Parathyroid adenoma (tissue), 2 donors: ENCODE measurements around the gene PPP6R1.

Source experiments
- H2AFZ ChIP-seq: fragments of 300-600 bp; sonication (generic); one replicate; pipeline ENCODE4 v1.7.0; 2017; ENCODE audit warnings: antibody characterized with exemption, mild to moderate bottlenecking
- H3K27ac ChIP-seq: fragments of 300-600 bp; sonication (generic); one replicate; pipeline ENCODE4 v1.7.0; 2017
- H3K27me3 ChIP-seq: fragments of 300-600 bp; sonication (generic); one replicate; pipeline ENCODE4 v1.7.0; 2017; ENCODE audit warnings: low read length; ENCODE audit not compliant: control insufficient read depth, insufficient read depth
- H3K36me3 ChIP-seq: fragments of 300-600 bp; sonication (generic); one replicate; pipeline ENCODE4 v1.7.0; 2017; ENCODE audit warnings: low read length; ENCODE audit not compliant: control insufficient read depth, insufficient read depth
- H3K4me1 ChIP-seq: fragments of 300-600 bp; sonication (generic); one replicate; pipeline ENCODE4 v1.7.0; 2017; ENCODE audit warnings: control low read depth
- H3K4me2 ChIP-seq: fragments of 300-600 bp; sonication (generic); one replicate; pipeline ENCODE4 v1.7.0; 2017; ENCODE audit warnings: low read length
- H3K4me3 ChIP-seq: fragments of 300-600 bp; sonication (generic); one replicate; pipeline ENCODE4 v1.7.0; 2017; ENCODE audit warnings: low read depth, low read length
- H3K79me2 ChIP-seq: fragments of 300-600 bp; sonication (generic); one replicate; pipeline ENCODE4 v1.7.0; 2017; ENCODE audit warnings: control low read depth
- H3K9ac ChIP-seq: fragments of 300-600 bp; sonication (generic); one replicate; pipeline ENCODE4 v1.7.0; 2017; ENCODE audit warnings: mild to moderate bottlenecking
- H3K9me3 ChIP-seq: fragments of 300-600 bp; sonication (generic); one replicate; pipeline ENCODE4 v1.7.0; 2017; ENCODE audit warnings: low read length; ENCODE audit not compliant: control insufficient read depth
- TF ChIP-seq, protein P1 (sequence below): fragments of 300-600 bp; sonication (generic); IDR thresholded peaks from one replicate; pipeline ENCODE4 v1.7.0; 2017; ENCODE audit warnings: antibody characterized with exemption, mild to moderate bottlenecking
- donor health status: primary hyperparathyroidism.

Gene PPP6R1

DNA sequence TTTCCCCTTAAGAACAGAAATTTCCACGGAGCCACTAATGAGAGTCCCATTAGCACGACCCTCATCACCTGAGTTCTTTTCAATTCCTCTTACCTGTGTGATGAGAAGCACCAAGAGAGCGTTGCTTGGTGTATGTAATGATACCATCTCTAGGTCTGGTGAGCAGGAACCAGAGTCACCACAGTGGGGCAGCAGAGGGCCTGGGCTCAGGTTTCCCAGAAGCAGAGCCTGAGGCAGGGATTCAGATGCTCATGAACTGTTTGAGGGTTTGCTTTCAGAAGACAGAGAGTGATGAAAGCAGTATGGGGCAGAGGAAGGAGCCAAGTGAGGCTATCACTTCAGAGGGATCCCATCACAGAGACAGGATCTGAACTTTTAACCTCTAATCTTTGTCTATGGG is 46.4 kb downstream of the PPP6R1 start:
- H3K4me1 ChIP-seq: no peaks in the 10 kb centered on the region
- no peak overlapping the region for H3K4me3 ChIP-seq
- peak overlapping the region; percentile 13 for H2AFZ ChIP-seq
- H3K9ac ChIP-seq: no peak overlapping the region
- H3K4me2 ChIP-seq: no peak overlapping the region
- H3K27ac ChIP-seq: no peak overlapping the region
- H3K36me3 ChIP-seq: no peaks in the 10 kb centered on the region
- no peaks in the 10 kb centered on the region for H3K79me2 ChIP-seq
- TF ChIP-seq, protein P1, sequence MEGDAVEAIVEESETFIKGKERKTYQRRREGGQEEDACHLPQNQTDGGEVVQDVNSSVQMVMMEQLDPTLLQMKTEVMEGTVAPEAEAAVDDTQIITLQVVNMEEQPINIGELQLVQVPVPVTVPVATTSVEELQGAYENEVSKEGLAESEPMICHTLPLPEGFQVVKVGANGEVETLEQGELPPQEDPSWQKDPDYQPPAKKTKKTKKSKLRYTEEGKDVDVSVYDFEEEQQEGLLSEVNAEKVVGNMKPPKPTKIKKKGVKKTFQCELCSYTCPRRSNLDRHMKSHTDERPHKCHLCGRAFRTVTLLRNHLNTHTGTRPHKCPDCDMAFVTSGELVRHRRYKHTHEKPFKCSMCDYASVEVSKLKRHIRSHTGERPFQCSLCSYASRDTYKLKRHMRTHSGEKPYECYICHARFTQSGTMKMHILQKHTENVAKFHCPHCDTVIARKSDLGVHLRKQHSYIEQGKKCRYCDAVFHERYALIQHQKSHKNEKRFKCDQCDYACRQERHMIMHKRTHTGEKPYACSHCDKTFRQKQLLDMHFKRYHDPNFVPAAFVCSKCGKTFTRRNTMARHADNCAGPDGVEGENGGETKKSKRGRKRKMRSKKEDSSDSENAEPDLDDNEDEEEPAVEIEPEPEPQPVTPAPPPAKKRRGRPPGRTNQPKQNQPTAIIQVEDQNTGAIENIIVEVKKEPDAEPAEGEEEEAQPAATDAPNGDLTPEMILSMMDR: peak; percentile 92
- no peaks in the 10 kb centered on the region for H3K9me3 ChIP-seq
- H3K27me3 ChIP-seq: peaks cover 2% of the 10 kb centered on the region

DNA sequence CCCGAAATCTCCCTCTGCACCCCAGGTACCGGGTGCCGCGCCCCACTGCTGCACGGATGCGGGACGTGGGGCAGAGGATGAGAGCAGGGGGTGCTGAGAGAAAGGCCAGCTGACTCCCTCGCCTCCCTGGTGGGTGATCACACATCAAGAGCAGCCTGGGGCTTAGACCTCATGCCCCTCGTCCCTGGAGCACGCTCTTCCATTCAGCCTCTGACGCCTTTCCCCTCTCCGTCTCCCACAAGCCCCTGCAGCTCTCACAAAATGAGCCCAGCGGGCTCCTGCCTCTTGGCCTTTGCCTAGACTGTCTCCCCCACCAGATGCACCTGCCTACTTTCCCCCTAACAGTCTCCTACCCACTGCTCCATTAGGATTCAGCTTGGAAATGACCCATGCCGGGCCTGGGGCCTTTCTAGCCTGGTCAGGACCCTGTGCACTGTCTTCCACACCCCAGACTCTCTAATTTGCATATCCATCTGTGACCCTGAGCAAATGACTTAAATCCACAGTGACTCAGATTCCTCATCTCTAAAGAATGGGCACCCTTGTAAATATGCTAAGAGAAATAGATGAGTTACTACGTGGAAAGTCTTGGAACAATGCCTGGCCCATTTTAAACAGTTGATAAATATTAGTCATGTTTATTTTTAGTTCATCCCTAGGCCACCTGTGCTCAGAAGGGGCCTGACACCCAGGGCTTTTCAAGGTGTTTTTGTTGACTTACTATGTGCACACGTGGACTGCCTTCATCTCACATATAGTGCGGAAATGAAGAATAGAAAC is 48.9 kb downstream of the PPP6R1 start:
- H3K9ac ChIP-seq: no peak overlapping the region
- no peak overlapping the region for H3K27ac ChIP-seq
- H3K4me2 ChIP-seq: no peak overlapping the region
- H3K9me3 ChIP-seq: no peaks in the 10 kb centered on the region
- H3K36me3 ChIP-seq: no peaks in the 10 kb centered on the region
- no peak overlapping the region for H3K4me3 ChIP-seq
- no peak overlapping the region for H2AFZ ChIP-seq
- peaks cover 8% of the 10 kb centered on the region for H3K4me1 ChIP-seq
- TF ChIP-seq, protein P1: no peak
- H3K79me2 ChIP-seq: no peaks in the 10 kb centered on the region
- H3K27me3 ChIP-seq: peaks cover 2% of the 10 kb centered on the region

DNA sequence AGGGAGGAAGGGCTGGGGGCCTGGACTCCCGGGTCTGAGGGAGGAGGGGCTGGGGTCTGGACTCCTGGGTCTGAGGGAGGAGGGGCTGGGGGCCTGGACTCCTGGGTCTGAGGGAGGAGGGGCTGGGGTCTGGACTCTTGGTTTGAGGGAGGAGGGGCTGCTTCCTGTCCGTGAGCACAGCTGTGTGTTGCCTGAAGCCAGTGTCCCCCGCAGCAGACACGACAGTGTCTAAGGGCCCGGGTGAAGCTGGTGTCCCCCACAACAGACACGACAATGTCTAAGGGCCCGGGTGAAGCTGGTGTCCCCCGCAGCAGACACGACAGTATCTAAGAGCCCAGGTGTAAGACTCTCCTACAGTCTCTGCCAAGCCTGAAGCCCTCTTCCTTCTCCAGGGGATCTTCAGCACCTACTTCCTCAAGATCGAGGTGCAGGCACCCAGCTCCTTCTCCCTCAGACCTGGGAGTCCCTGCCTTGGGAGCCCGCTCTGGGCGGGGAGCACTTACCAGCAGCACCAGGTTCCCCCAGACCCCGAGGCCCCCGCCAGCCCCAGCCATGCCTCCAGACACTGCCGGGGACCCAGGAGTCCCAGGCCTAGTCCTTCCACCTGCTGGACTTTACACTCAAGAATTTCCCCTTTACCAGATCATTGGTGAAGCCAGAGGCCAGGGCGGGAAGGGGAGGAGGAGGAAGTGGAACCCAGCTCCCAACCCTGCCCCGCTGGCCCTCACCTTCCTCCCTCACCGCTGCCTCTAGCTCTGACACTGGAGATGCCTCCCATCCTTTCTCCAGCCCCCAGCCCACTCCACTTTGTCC is 49.7 kb downstream of the PPP6R1 start, which contains the start of gene PTPRH:
Gene PTPRH (minus strand): TSS at position 622 of the 813 bp plus-strand sequence. CDS start 68 bp downstream, at position 554.
- Histone ChIP-seq H3K79me2 (no peaks in the 10 kb centered on the region), H3K9me3 (no peaks in the 10 kb centered on the region), H2AFZ (no peak within 1 kb of the TSS), H3K4me3 (no peak within 1 kb of the TSS), H3K27ac (no peak within 1 kb of the TSS), H3K4me1 (peaks cover 8% of the 10 kb centered on the region), H3K4me2 (no peak within 1 kb of the TSS), H3K36me3 (no peaks in the 10 kb centered on the region), H3K9ac (no peak within 1 kb of the TSS), H3K27me3 (peaks cover 2% of the 10 kb centered on the region)
- TF ChIP-seq, protein P1: no peak

DNA sequence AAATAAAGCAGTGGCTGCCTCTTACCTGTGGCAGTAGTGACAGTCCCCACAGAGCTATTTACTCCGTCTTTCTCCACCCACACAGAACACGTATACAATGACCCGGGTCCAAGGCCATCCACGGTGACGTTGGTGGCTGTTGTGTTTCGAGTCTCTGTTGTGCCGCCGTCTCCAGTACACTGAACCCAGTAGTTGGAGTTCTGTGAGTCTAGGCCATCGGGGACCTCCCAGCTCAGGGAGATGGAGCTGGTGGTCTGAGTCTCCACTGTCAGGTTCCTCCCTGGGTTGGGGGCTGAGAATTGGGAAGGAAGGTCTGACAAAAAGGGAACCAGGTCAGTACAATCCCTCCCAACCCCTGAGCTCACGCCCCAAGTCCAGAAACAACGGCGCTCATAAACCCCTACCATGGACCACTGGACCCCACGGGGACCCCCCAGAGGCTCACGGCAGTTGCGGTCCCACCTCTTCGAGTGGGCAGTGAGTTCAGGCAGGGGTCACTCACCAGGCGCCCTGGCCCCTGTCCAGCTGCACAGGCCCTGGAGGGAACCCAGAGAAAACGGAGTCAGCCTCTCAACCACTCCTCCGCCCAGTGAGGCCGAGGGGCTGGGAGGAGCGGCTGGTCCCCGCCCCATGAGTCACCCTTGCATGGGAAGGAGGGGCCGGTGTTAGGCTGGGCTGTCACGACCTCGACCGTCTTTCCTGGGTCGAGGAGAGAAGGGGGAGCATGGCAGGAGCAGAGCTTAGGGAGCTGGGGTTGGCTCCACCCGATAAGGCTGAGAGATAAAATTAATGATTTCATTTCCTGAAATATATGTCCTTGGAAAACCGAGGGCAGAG is 51.9 kb downstream of the PPP6R1 start:
- Histone ChIP-seq H3K9ac (peak overlapping the region; percentile 67), H3K36me3 (no peaks in the 10 kb centered on the region), H3K9me3 (no peaks in the 10 kb centered on the region), H3K27ac (no peak overlapping the region), H3K79me2 (no peaks in the 10 kb centered on the region), H3K27me3 (no peaks in the 10 kb centered on the region), H2AFZ (peak overlapping the region; percentile 77), H3K4me2 (no peak overlapping the region), H3K4me3 (no peak overlapping the region), H3K4me1 (peaks cover 8% of the 10 kb centered on the region)
- TF ChIP-seq, protein P1: no peak
